ENCODE results near the gene ARID1A.
"Not testable (repeated sequence)": the region's sequence is repeated elsewhere in the genome, so short reads cannot be mapped to it uniquely, and the experiment has no call there.

ARID1A gene

GRCh38 chr1:26695356-26696118 lies at the start of gene ARID1A:
Gene ARID1A, plus strand, starts transcription at chr1:26696015. Its CDS starts 389 bp downstream, at chr1:26696404.
- DNase-seq (ENCODE audit: low spot score), result peak; percentile 91

DNA sequence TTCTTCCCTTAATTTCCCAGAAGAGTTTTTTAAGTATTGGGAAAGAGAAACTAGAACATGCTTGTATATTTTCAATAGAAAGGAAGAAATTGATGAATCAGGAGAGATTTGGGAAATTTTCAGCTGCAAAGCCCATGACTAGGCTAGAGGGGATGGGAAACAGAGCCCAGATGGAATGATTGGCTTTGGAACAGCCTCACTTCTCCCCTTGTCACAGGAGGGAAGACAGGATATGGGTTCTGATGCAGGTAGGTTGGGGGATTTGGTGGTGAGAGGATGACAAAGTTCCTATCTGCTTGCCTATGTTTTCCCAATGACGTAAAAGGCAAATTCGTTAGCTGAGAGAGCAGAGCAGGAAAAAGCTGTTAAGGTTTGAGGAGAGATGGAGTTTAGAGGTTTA lies 31.0 kb upstream of the ARID1A start:
- no peak for DNase-seq (ENCODE audit: low spot score)

- no peak for DNase-seq (ENCODE audit: low spot score)
Measured at GRCh38 chr1:26666855-26667254, 29.0 kb upstream of the ARID1A start.

- DNase-seq (ENCODE audit: low spot score), result not testable (repeated sequence)
Measured at GRCh38 chr1:26668106-26668786, 27.6 kb upstream of the ARID1A start.

DNA sequence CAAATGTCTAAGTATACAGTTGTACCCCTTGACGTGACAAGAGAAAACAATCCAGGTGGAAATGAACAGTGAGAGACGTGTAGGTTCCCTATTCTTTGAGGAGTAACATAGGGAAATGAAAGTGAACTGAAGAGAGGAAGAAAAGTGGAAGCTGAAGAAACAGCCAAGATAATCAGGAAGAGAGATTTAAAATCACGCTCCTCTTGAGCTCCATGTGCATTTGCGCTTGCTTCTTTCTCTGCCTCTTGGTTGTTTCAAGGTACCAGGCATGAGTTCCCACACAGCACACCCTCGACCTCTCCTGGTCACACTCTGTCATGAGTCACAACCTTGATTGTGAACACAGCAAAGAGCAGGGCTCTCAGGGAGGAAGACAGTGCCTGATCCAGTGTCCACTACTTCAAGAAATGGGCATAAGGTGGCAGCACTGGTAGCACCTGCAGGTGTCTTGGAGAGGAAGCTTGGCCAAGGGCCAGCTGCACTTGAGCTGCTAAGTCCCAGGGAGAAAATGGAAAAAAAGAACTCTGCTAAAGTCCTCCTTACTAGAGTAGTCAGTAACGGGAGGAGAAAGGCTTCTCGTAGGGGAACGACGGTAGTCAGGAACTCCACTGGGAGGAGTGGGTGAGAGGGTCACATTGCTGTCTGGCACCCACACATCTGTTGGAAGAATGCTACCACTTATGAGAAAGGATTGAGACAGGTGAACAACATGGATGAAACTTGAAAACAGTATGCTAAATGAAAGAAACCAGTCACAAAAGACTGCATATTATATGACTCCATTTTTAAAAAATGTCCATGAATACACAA lies 18.3 kb upstream of the ARID1A start:
- DNase-seq (ENCODE audit: low spot score), result peak; percentile 55

GRCh38 chr1:26684763-26685508 lies 10.9 kb upstream of the ARID1A start:
- no peak for DNase-seq (ENCODE audit: low spot score)

DNA sequence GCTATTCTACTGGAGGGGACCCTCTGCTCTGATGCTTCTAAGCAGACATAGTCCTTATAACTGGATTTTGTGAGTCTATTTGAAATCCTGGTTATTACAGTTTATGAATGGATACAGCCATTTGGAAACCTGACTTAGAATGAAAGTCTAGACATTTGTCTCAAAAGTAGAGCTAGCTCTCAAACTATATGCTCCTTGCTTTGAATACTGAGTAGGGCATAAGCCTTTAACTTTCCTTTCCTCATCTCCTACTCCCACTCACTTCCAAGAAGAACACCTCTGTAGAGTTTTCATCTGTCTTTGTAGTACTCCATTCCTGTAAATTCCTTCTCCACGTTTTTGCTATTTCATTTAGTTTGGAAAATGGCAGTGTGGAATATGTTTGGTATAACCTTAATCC lies 9.0 kb upstream of the ARID1A start:
- DNase-seq (ENCODE audit: low spot score), result no peak

GRCh38 chr1:26689504-26689903 lies 6.3 kb upstream of the ARID1A start:
- DNase-seq (ENCODE audit: low spot score), result no peak

DNA sequence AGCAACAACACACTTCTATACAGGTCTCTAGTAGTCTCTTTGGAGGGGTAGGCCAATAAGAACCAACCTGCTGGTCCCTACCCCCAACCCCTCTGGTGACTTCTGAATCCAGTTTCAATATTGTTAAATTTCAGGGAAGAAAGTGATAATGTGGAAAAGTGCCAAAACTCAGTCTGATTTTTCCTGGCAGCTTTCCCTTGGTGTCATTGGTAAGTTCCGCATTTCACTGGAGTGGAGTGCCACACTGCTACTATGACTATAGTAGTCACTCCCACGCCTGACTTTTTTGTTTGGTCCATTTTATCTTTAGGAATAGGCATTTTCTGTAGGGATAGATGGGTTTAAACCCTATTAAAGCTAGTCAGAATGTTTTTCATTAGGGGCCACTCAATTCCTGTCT lies 5.7 kb upstream of the ARID1A start:
- DNase-seq (ENCODE audit: low spot score), result no peak

DNA sequence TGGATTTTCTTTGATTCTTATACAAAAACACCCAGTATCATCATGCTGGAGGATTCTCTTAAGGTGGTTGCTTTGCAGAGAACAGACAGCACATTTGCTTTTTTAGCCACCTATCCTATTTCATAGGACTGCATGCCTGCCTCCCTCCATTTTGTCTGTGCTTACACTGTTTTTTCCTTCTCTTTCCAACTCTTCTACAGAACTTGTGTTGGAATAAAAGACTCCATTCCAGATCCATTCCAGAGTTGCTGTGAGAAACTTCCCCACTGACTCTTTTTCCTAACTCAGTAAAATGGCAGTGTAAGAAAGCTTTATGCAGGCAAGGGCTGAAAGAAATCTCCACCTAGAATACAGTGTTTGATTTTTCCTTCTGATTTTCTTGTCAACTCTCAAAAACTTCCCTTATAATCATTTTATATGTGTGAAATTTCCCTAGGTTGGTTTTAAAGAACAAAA lies 5.2 kb upstream of the ARID1A start:
- no peak for DNase-seq (ENCODE audit: low spot score)

- peak; percentile 87 for DNase-seq (ENCODE audit: low spot score)
Measured at GRCh38 chr1:26692211-26692792, 3.5 kb upstream of the ARID1A start.

- peak; percentile 95 for DNase-seq (ENCODE audit: low spot score)
Measured at GRCh38 chr1:26692793-26693490, 2.9 kb upstream of the ARID1A start.

DNA sequence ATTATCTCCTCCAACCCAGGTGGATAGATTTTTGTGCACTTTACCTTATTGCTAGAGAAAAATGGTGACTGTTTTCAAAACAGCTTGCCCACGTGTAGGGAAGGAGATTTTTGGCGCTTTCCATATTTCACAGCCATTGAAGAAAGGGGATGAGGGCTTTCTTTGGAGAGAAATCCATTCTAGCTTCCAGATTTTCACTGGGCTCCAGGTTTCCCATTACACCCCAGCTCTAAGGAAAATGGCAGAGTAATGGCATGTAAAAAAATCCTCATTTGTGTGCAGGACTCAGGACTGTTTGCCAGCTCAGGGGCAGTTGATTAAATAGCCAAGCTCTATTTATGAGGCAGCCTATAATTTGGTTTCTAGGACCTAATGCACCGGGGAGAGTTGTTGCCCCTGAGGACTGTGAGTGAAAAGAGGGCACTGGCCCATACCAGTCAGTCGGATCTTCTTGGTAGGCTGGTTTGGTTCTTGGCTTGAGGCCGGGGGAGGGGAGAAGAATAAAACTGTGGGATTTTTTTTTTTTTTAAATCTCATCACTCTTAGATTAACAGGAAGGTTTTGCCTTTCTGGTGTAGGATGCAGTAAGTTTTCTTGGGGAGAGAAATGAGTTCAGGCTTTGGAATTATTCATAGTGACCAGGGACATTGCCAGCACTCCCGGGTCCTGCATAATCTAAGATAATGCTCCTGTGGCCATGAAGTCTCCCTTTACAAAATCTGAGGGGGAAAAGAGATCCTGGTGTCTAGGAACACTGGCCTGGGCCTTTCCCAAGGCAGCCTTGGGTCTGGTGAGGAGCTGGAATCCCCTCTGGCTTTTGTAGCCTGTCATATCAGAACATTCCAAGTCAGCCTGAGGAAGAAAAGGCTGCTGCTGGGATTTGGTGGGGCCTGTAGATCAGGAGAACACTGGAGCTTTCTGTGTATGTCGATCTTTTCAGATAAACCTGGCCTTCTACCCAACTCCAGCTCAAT lies 1.9 kb upstream of the ARID1A start:
- no peak for DNase-seq (ENCODE audit: low spot score)

- no peak for DNase-seq (ENCODE audit: low spot score)
Measured at GRCh38 chr1:26694638-26695355, 1.0 kb upstream of the ARID1A start.

- DNase-seq (ENCODE audit: low spot score), result no peak
Measured at GRCh38 chr1:26696119-26696653, 371 bp downstream of the ARID1A start.

DNA sequence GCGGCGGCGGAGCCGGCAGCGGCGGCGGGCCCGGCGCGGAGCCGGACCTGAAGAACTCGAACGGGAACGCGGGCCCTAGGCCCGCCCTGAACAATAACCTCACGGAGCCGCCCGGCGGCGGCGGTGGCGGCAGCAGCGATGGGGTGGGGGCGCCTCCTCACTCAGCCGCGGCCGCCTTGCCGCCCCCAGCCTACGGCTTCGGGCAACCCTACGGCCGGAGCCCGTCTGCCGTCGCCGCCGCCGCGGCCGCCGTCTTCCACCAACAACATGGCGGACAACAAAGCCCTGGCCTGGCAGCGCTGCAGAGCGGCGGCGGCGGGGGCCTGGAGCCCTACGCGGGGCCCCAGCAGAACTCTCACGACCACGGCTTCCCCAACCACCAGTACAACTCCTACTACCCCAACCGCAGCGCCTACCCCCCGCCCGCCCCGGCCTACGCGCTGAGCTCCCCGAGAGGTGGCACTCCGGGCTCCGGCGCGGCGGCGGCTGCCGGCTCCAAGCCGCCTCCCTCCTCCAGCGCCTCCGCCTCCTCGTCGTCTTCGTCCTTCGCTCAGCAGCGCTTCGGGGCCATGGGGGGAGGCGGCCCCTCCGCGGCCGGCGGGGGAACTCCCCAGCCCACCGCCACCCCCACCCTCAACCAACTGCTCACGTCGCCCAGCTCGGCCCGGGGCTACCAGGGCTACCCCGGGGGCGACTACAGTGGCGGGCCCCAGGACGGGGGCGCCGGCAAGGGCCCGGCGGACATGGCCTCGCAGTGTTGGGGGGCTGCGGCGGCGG lies 1.0 kb downstream of the ARID1A start:
- DNase-seq (ENCODE audit: low spot score), result no peak

DNA sequence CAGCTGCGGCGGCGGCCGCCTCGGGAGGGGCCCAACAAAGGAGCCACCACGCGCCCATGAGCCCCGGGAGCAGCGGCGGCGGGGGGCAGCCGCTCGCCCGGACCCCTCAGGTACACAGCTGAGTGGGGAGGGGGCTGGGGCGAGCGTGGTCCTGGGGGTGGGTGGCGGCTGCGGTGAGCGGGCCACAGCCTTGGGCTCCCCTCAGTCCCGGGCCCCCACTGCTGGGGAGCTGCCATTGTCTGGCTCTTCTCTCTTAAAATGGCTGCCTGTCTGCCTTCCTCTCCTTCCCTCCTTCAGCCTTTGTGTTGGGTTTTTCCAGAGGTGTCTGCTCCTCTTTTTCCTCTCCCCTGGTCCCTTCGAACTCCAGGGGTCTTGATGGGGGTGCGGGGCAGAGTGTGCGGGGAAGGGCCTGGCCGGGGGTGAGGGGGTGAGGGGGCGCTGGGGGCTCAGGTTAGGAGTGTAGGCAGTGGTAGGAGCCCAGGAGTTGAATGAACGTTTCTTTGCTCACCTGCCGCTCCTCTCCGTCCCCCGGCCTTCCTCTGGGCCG lies 1.7 kb downstream of the ARID1A start:
- no peak for DNase-seq (ENCODE audit: low spot score)

Data from hepatic stellate cell (primary cell).